Upper lobe of left lung (tissue), 6 donors: ENCODE results near the gene RAB3GAP1. TPM values are rescaled to one million over a fixed set of nuclear protein-coding genes. Genes with fewer than 3 reads are reported as not detected.
A peak's percentile ranks its signal among the peaks of the same experiment; 100 is the strongest.
"Not testable (repeated sequence)": the region's sequence is repeated elsewhere in the genome, so short reads cannot be mapped to it uniquely, and the experiment has no call there.

Source experiments
- ATAC-seq, 2 donors: fragments of 200-7000 bp; cut with Tn5 transposase; one replicate each; pipeline ENCODE4 v1.9.1; 2022; ENCODE audit warnings: mild to moderate bottlenecking in 2 of 2, moderate library complexity in 2 of 2; ENCODE audit not compliant: low FRiP score in 2 of 2
- DNase-seq, 2 donors: peaks; one replicate each; pipeline ENCODE4 v3.0.0-alpha.2; 2019 to 2020
- H3K27ac ChIP-seq, 4 donors: fragments of 200-600 bp; sonication (generic); one replicate each; pipeline ENCODE4 v1.5.1; 2016 to 2019
- H3K27me3 ChIP-seq, 4 donors: fragments of 200-600 bp; sonication (generic); one replicate each; pipeline ENCODE4 v1.5.1; 2017 to 2019
- H3K36me3 ChIP-seq, 4 donors: fragments of 200-600 bp; sonication (generic); one replicate each; pipeline ENCODE4 v1.5.1; 2016 to 2019
- H3K4me1 ChIP-seq, 4 donors: fragments of 200-600 bp; sonication (generic); one replicate each; pipeline ENCODE4 v1.5.1; 2018 to 2019
- H3K4me3 ChIP-seq, 4 donors: fragments of 200-600 bp; sonication (generic); one replicate each; pipeline ENCODE4 v1.5.1; 2017 to 2019; ENCODE audit warnings: mild to moderate bottlenecking in 2 of 4, moderate library complexity in 1 of 4
- H3K9me3 ChIP-seq, 4 donors: fragments of 200-600 bp; sonication (generic); one replicate each; pipeline ENCODE4 v1.5.1; 2018 to 2019
- CTCF ChIP-seq, 6 experiments: fragments of 450-650 bp in 4 of 6; fragments of 200-600 bp in 2 of 6; sonication (generic) in 2 of 6; IDR thresholded peaks; one replicate each; pipeline ENCODE4 v1.5.1; 2016 to 2019; ENCODE audit warnings: antibody characterized with exemption in 6 of 6
- EP300 ChIP-seq, 4 donors: sonication (generic); formaldehyde crosslinking; IDR thresholded peaks; one replicate each; pipeline ENCODE4 v1.5.1; 2017; ENCODE audit warnings: antibody characterized with exemption in 4 of 4, control low read depth in 2 of 4
- POLR2A ChIP-seq, 4 donors: fragments of 450-650 bp; IDR thresholded peaks; one replicate each; pipeline ENCODE4 v1.5.1; 2016 to 2017; ENCODE audit warnings: antibody characterized with exemption in 4 of 4, mild to moderate bottlenecking in 2 of 4
- POLR2AphosphoS5 ChIP-seq, 2 donors: sonication (generic); formaldehyde crosslinking; IDR thresholded peaks; one replicate each; pipeline ENCODE4 v1.5.1; 2017; ENCODE audit warnings: antibody characterized with exemption in 2 of 2
- WGBS, 2 donors: methylation state at CpG; one replicate each; pipeline ENCODE4 v1.1.5; 2017 to 2018; 5-methylcytosine and 5-hydroxymethylcytosine counted together
- total RNA-seq, 6 donors: library from RNA; depleted of rRNA in 4 of 6; stranded (reverse); fragments of >200 nt in 4 of 6; gene quantifications; one replicate each; pipeline versions ENCODE4 v1.1.0 to v1.2.1, GENCODE V29; 2016 to 2021
- donor health status: DM: no; HTN: no; CAD: no; lungs with moderate emphysema.
- donor health status: DM: no; HTN: yes; CAD: no; lungs with severe emphysema.

RAB3GAP1 gene
- total RNA-seq, 6 donors from 2014 or later, result 30.9 to 51.0 (median 36.0) TPM

GRCh38 chr2:135097532-135098231, 45.6 kb downstream of the RAB3GAP1 start:
- 97 to 98% methylated on average over 2 of the region's 2 CpGs for WGBS, 2 donors
- Histone ChIP-seq H3K27ac (no peak overlapping the region), H3K4me1 (peaks cover 0 to 4% (median 0%) of the 10 kb centered on the region in 4 donors), H3K4me3 (no peak overlapping the region), H3K36me3 (peaks cover 0 to 33% (median 8%) of the 10 kb centered on the region in 4 donors), H3K27me3 (no peaks in the 10 kb centered on the region), H3K9me3 (no peaks in the 10 kb centered on the region)
- ATAC-seq (no peak), DNase-seq (no peak)
- TF ChIP-seq POLR2AphosphoS5 (IDR thresholded peaks at IDR 0.05) (no peak), POLR2A (IDR thresholded peaks at IDR 0.05) (no peak), CTCF (IDR thresholded peaks at IDR 0.05) (no peak)

- DNase-seq (no peak), ATAC-seq (no peak)
- Histone ChIP-seq H3K36me3 (peaks cover 0 to 15% (median under 1%) of the 10 kb centered on the region in 4 donors), H3K27ac (peak overlapping the region in 1 of 4 donors; percentile 28), H3K27me3 (no peaks in the 10 kb centered on the region), H3K4me3 (no peak overlapping the region), H3K9me3 (no peaks in the 10 kb centered on the region), H3K4me1 (peaks cover 0 to 4% (median 3%) of the 10 kb centered on the region in 4 donors)
- 84 to 87% methylated on average over 5 of the region's 5 CpGs for WGBS, 2 donors
- no peak for TF ChIP-seq POLR2AphosphoS5 (IDR thresholded peaks at IDR 0.05)
- TF ChIP-seq CTCF (IDR thresholded peaks at IDR 0.05), result no peak
- TF ChIP-seq EP300 (IDR thresholded peaks at IDR 0.05), result no peak
- TF ChIP-seq POLR2A (IDR thresholded peaks at IDR 0.05), result no peak
Measured at GRCh38 chr2:135099802-135100483, 47.9 kb downstream of the RAB3GAP1 start.

GRCh38 chr2:135103843-135104242, 51.8 kb downstream of the RAB3GAP1 start:
- ATAC-seq, result no peak
- no peak for DNase-seq
- H3K36me3 ChIP-seq, result peaks cover 0 to 14% (median 5%) of the 10 kb centered on the region in 4 donors
- no peak overlapping the region for H3K4me3 ChIP-seq
- WGBS, 2 donors, result 0 to 90% methylated on average over 1 of the region's 1 CpG
- no peak for TF ChIP-seq CTCF (IDR thresholded peaks at IDR 0.05)
- peaks cover 0 to 4% (median 3%) of the 10 kb centered on the region in 4 donors for H3K4me1 ChIP-seq
- H3K27me3 ChIP-seq, result no peaks in the 10 kb centered on the region
- no peak overlapping the region for H3K27ac ChIP-seq
- no peaks in the 10 kb centered on the region for H3K9me3 ChIP-seq

GRCh38 chr2:135105513-135106316, 53.6 kb downstream of the RAB3GAP1 start:
- not testable (repeated sequence) for H3K27me3 ChIP-seq, H3K9me3 ChIP-seq, H3K4me1 ChIP-seq, H3K27ac ChIP-seq, ATAC-seq, H3K4me3 ChIP-seq
- peaks cover 0 to 14% (median 5%) of the 10 kb centered on the region in 4 donors for H3K36me3 ChIP-seq
- 95 to 97% methylated on average over 32 to 35 of the region's 56 CpGs for WGBS, 2 donors
- peak in 1 of 2 donors; percentile 60 for DNase-seq

GRCh38 chr2:135113322-135113721, 61.2 kb downstream of the RAB3GAP1 start:
- Histone ChIP-seq H3K27me3 (no peaks in the 10 kb centered on the region), H3K4me1 (no peaks in the 10 kb centered on the region), H3K36me3 (peaks cover 0 to 47% (median 12%) of the 10 kb centered on the region in 4 donors), H3K4me3 (no peak overlapping the region), H3K9me3 (no peaks in the 10 kb centered on the region), H3K27ac (no peak overlapping the region)
- no peak for TF ChIP-seq POLR2A (IDR thresholded peaks at IDR 0.05)
- no peak for TF ChIP-seq POLR2AphosphoS5 (IDR thresholded peaks at IDR 0.05)
- no peak for TF ChIP-seq EP300 (IDR thresholded peaks at IDR 0.05)
- no peak for TF ChIP-seq CTCF (IDR thresholded peaks at IDR 0.05)
- no peak for DNase-seq
- no peak for ATAC-seq
- 95 to 96% methylated on average over 3 of the region's 3 CpGs for WGBS, 2 donors
